A375 (cell line): ENCODE results near the gene VCX. TPM values are rescaled to one million over a fixed set of nuclear protein-coding genes. Genes with fewer than 3 reads are reported as not detected.

Experiments
- total RNA-seq: library from RNA; depleted of rRNA; stranded (reverse); fragments of >200 nt; shearing (Covaris generic); gene quantifications from 2 replicates; pipeline ENCODE4 v1.2.3, GENCODE V29; 2014; rRNA removed

VCX gene
- 20.4 and 20.5 TPM in 2 replicates for total RNA-seq

GRCh38 chrX:7842871-7843270 is at the start of gene VCX:
Gene VCX (plus strand): TSS chrX:7843171. CDS start chrX:7843204, 33 bp downstream.

Other genes with a start within 250 kb of the VCX start
- gene PNPLA4, start 84.2 kb downstream of the VCX start, total RNA-seq = not detected in 2 replicates